Stomach (tissue), 4 donors: ENCODE measurements around the gene COL23A1.

Experiments used
- CTCF ChIP-seq, 7 experiments: fragments of 450-650 bp in 4 of 7; fragments of 200-600 bp in 3 of 7; sonication (generic) in 3 of 7; IDR thresholded peaks; one replicate each; pipeline ENCODE4 v1.5.1; 2016 to 2019; ENCODE audit warnings: antibody characterized with exemption in 7 of 7, control low read depth in 2 of 7, mild to moderate bottlenecking in 1 of 7
- POLR2A ChIP-seq, 4 donors: fragments of 450-650 bp; IDR thresholded peaks; one replicate each; pipeline ENCODE4 v1.6.1; 2016; ENCODE audit warnings: antibody characterized with exemption in 4 of 4, control low read depth in 2 of 4, mild to moderate bottlenecking in 1 of 4, moderate library complexity in 1 of 4

- TF ChIP-seq CTCF (IDR thresholded peaks at IDR 0.05) (no peak), POLR2A (IDR thresholded peaks at IDR 0.05) (no peak)
Measured at GRCh38 chr5:178352035-178352349, 238.2 kb downstream of the COL23A1 start.
